Stimulated activated CD8-positive, alpha-beta memory T cell treated with anti-CD3 and anti-CD28 coated beads, Interleukin-12 subunit alpha, Interleukin-12 subunit beta, amount 100 ng/mL, for 1 hour (primary cell): ENCODE measurements around the gene MS4A7.

Experiments
- DNase-seq: peaks from one replicate; pipeline ENCODE4 v3.0.0-alpha.2; 2020; ENCODE audit warnings: low read depth

The MS4A7 gene

DNA sequence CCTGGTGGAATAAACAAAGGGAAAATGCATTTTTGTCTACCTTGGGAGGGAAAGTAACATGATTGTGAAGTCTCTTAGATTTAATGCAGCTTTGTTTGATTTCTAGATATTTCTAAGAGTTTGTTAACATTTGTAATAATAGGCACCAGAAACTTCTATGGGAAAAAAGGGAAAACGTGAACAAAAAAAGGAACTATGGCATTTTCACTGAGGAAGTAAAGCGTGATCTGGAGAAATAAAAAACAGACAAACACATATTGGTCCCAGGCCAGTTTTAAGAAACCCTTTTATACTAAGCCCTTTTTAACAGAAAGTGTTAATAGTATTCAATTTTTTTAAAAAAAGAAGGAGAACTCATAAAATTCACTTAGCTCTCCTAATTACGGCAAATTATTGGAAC, 6.9 kb upstream of the MS4A7 start:
- DNase-seq = no peak

DNA sequence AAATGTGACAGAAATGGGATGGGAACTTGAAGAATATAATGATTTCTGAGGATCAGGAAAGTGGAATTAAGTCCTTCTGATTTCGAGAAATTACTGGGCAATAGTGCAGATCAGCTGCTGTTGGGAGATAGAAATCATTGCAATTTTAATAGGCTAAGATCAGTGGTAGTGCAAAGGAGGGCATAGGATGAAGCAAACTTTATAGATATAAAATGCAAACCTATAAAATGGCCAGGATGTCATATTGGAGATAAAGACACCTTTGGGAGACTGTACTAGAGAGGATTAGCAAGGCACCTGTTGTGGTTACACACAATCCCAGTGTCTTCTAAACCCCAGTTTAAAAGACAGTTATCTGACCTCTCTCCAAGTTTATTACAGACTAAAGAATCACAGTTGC, 6.5 kb upstream of the MS4A7 start:
- DNase-seq = no peak

DNA sequence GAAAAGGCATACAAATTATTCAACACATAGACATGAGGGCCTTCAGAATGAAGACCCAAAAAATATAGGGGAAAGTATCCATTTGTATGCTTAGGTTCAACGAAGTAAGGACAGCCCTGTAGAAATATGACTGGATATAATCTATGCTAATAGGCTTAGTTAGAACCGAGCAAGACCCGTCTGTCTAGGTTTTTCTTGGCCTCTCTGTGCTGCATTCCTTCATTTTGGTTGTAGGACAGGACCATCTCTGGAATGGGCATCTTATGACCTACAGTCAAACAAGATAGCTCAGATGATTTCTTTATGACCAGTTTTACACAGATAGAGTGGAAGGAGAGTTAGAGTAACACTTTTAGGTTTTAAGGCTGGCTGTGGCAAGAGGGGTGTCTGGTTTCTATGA, 5.6 kb upstream of the MS4A7 start:
- no peak for DNase-seq

DNA sequence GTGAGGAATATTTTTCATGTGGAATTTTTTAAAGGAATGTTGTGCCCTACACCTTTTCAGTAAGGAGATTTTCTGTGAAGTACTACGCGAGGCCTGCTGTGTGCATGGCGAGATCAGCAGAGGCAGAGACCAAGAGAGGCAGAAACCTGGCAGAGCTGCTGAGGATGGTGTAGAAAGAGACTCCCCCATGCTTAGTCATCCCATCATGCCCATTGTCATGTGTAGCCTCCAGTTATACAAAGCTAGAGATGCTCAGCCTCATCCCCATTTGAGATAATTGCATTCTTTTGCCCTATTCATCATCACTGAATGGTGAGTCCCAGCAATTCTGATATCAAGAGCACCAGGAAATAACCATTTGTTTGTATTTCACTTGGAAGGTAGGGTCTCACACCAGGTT, 3.0 kb upstream of the MS4A7 start:
- no peak for DNase-seq

DNA sequence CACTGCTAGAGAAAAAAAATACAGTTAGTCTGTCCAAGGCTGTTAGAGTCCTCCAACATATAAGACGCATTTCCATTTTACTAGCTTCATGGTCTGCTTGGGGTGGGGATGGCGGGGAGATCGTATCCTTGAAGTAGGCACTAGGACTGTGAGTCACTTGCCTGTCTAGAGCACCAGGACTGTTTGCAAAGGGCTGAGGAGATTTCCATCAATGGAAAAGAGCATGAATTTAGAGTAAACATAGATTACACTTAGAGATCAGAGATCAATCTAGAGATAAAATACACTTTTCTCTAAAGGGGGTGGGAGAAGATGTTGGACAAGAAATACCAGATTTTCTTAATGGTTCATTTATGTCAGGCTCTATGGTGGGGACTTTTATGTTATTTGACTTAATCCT, 1.7 kb upstream of the MS4A7 start:
- DNase-seq = no peak

DNA sequence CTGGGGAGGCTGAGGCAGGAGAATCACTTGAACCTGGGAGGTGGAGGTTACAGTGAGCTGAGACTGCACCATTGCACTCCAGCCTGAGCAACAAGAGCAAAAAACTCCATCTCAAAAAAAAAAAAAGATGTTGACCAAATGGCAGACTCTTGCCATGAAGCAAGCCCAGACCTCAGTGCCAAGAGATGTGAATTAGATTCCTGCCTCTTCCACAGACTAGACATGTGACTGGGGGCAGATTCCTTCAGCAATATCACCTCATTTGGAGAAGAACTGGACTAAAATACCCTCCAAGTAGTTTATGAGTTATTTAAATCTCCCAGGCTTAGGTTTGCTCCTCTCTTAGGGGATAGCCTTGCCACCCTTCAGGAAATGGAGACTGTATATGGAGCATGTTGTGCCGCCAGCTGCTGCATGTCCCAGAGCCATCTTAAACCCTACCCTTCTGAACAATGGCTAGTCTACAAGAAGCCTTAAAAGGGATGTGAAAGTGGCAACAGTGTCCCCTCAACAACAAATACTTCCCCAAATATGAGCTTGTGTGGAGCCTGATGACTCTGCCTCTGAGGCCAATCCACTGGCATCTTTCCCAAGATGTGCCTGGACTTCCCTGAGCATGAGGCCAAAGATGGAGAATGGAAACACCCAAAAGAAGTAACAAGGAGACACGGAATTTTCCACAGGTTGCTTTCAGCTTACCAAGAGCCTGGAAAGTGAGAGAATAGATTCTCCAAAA, 763 bp upstream of the MS4A7 start:
- no peak for DNase-seq

DNA sequence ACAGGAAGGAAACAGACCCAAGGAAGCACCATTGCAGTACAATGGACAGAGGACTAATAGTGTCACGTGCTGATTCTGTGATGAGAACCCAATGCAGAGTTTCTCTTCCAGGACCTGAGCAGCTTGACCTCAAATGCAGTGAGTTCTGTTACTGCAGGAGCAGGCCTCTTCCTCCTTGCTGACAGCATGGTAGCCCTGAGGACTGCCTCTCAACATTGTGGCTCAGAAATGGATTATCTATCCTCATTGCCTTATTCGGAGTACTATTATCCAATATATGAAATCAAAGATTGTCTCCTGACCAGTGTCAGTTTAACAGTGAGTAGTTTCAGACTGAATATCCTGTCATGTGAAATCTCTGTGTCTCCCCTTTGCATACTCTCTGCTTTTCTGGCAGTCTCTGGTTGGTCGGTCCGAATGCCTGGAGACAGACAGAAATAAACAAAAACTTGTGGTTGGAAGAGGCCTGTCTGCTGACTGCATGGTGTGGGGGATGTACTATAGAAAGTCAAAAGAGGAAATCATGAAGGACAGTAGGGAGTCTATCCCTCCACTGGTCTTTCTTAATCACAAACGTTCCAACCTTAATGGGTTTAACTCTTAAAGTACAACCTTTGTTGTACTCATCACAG, 11.1 kb downstream of the MS4A7 start:
- no peak for DNase-seq

DNA sequence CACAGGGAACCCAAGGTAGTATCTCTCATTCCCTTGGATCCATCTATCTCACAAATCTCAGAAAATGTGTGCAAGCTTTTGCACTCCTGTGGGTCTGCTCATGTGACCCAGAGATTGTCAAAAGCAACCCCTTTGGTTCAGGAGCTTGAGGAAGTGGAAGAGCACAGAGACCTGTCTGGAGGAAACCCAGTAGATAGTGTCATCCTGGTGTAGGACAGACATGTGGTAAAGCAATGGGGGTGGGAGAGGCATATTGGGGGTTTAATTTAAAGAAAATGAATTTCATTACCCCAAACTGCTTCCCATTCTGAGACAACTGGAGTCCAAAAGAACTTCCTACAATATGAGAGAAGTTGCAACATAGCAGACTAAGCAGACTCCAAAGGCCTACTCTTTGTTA, 12.1 kb downstream of the MS4A7 start:
- no peak for DNase-seq

DNA sequence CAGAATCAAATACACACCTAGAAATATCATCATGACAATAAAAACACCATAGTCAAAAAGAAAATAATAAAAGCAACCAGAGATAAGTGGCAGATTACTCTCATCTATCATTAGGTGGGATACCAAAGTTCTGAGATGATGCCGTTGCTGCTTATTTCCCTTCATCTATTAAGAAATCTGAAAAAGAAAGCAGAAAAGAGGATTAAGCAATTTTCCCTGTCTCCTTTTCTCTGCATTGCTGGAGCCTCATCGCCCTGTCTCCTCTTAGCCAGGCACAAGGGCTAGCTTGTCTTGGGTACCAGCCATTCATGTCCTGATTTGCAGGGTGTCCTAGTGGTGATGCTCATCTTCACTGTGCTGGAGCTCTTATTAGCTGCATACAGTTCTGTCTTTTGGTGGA, 14.0 kb downstream of the MS4A7 start:
- DNase-seq = no peak

DNA sequence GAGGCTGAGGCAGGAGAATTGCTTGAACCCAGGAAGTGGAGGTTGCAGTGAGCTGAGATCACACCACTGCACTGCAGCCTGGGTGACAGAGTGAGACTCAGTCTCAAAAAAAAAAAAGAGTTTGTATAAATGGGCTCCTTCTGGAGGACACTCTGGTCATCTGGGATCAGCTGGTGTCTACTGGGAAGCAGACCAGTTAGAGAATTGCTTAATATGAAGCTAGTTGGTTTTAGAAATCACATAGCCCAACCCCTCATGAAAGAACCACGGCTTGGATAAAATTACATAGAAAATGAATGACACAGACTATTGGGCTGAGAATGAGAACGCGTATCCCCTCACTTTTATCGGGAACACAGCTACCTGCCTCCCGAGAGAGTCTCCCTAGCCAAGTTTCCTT, 14.7 kb downstream of the MS4A7 start:
- no peak for DNase-seq

DNA sequence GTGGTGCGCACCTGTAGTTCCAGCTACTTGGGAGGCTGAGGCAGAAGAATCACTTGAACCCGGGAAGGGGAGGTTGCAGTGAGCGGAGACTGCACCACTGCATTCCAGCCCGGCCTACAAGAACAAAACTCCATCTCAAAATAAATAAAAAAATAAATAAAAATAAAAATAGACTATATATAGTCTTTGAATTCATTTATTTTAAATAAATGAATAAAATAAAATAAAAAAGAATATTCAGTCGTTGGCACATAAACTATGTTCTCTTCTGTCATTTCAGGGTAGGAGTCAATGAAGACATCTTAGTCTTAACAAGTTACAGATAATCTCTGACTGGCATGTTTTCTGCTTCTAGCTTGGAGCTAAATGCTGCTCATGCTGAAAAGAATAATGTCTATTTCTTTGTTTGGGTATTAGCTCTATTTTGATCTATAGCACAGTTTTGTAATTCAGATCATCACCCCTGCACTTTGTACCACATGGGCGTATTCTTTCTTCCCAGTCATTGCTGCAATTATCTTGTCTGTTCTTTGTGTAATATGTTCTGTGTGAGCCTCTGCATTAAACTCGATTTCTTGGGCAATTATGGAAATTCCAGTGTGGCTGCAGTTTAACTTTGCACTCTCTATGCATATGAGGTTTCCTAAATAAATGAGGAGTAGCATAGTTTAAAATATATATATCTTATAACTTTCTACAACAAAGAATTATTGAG, 16.5 kb downstream of the MS4A7 start:
- no peak for DNase-seq

DNA sequence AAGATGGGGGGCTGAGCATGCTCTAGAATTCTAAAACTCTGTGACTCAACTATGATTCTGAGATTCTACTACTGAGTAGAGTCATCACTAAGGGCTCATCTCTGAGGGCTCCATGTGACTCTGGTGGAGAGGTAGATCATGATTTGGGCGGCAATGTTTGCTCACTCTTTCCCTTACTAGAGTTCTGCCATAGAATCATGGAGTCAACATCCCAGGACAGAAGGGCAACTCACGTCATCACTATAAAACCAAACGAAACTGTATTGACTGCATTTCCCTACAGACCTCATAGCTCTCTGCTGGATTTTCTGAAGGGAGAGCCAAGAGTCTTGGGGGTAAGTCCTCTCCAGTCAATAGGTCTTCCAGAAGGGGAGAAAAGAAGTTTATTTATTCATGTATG, 18.1 kb downstream of the MS4A7 start, which contains the start of gene MS4A14:
TSS of gene MS4A14 (plus strand) at position 78 of the 400 bp plus-strand sequence. CDS start at position 198, 120 bp downstream.
- DNase-seq = no peak

DNA sequence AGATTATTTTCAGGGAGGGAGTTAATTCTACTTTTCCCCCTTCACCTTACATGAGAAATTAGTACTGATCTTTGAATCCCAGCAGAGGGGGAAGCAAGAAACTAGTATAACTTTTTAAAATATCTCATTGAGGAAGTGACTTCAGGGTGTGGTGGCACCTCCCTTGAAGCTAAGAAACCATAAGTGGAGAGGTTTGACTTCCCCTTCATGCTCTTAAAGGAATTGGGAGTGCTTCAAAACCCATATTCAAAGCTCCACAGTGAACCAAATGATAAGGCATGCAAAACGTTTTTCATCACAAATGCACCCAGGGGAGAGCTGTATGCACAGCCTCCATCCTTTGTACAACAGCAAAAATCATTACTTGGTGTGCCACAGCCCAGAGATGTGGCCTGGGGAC, 18.5 kb downstream of the MS4A7 start:
- DNase-seq = no peak

DNA sequence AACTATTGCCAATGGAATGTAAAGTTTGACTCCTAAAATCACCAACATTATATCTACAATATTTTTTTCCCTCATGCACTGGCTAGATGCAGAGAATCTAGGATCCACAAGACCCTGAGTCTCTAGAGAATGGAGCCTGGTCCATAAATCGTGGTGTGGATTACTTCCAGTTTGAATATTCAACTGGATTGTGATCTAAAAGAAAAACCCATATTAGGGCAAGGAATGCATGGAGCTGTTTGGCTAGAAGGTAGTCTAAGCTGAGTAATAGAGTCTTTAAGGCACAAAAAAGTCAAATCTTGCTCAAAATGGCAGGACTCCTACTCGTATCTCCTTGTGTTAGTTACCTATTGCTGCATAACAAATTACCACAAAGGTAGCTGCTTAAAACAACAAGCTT, 41.7 kb downstream of the MS4A7 start:
- DNase-seq = no peak

DNA sequence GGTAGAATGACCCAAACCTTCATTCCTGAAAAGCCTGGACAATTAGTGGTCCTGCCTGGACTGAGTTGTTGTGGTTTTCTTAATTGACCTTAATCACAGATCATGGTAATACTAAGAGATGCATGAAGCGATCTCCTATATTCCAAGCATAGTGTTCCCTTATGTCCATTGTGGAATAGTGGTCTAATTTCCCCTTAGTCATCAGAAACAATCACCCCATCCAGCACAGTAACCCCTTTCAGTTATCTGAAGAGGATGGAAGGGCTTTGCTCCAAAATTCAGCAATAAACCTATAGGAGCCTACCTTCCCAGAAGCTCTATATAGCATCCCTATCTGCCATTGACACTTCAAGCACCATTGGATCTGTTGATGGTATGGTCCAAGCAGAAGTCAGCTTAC, 44.3 kb downstream of the MS4A7 start:
- DNase-seq = no peak

DNA sequence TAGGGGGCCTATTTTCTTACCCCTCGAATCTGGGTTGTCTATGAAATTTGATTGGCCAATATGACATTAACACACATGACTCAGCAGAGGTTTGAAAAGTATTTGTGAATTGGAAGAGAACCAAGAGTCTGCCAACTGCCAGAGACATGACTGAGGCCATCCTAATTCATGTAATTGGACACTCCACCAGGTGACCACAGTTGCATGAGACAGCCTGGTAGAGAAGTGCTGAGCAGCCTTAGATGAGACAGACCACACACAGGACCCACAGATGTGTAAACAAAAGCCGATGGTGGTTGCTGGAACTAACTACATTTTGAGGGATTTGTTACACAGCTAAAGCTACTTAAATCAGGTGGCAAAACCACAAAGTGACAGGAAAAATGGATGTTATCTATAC, 50.2 kb downstream of the MS4A7 start:
- no peak for DNase-seq

DNA sequence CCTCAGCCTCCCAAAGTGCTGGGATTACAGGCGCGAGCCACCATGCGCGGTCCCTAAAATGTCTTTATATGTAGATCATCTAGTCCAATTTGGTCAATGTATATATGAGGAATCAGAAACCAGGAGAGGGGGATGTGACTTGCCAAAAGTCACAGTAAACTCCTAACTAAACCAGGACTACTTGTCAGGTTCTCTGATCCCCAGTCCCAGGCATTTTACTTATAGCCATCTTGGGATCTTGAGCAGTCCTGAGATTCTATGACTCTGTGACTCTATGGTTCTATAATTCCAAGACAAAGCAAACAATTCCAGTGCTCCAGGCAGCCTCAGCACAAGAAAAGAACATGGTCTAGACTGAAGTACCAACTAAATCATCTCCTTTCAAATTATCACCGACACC, 50.9 kb downstream of the MS4A7 start, which contains the start of gene MS4A5:
TSS of gene MS4A5 (plus strand) at position 301 of the 400 bp plus-strand sequence. CDS start 103 bp downstream, outside the sequence.
- no peak for DNase-seq

DNA sequence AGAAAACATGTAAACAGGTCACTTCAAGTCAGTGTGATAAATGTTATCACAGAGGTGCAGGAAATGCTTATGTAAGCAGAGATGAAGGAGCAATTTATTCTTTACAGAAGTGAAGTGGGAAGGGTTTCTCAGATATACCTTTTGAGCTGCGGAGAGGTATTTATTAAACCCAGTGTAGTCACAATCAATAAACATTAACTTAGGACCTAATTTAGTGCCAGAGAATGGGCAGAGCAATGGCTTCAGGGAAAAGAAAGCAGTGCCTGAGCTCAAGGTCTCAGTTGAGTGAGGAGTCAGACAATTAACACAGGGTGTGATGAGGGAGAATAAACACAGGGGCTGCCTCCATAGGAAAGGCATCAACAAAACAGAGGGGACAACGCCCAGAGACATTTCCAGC, 52.9 kb downstream of the MS4A7 start:
- no peak for DNase-seq

DNA sequence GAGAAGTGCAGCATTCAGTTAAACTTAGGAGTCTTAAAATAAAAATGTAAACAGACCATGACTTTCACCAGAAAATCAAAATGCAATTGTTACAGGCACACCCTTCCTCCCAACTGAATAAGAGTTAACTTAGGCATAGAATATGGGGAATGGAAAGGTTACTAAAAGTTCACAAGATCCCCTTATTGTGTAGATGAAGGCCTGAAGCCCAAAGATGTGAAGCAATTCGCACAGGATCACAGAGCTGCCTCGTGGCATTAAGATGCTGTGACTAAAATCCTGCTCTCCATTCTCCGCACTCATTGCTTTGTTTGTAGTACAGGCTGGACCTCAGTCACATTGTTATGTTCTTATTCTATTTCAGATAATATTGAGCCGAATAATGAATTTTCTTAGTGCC, 55.1 kb downstream of the MS4A7 start:
- no peak for DNase-seq
